Measurements from ENCODE around the gene PDPN. TPM values are rescaled to one million over a fixed set of nuclear protein-coding genes. Genes with fewer than 3 reads are reported as not detected.

Gene PDPN, protein sequence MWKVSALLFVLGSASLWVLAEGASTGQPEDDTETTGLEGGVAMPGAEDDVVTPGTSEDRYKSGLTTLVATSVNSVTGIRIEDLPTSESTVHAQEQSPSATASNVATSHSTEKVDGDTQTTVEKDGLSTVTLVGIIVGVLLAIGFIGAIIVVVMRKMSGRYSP
- total RNA-seq (2021): not detected in 2 replicates
- not detected for Bru-seq, nascent RNA
- not detected for BruChase-seq, experiment 1, labeled RNA remaining after a 2-hour chase
- BruChase-seq, experiment 2, labeled RNA remaining after a 6-hour chase: percentile 3 among the genes with signal in this experiment
- long read RNA-seq: 0 reads

DNA sequence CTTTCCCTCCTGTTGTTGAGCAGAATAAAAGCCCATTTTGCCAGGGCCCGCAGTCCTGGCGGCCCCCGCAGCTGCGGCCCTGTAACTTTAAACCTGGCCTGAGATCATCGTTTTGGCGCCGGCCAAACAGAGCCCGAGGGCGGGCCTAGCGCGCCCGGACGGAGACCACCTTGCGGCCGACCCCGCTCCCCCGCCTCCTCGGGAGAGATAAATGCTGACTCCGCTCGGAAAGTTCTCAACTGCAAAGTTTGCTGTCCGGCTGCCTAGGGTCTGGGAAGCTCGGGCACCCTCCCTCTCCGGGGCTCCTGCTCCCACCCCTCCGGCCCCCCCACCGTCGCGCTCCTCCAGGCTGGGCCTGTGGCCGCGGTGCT lies at the start of gene PDPN:
TSS of gene PDPN (plus strand) at position 238 of the 371 bp plus-strand sequence. CDS start 202 bp downstream, outside the sequence.
- BruUV-seq (replicated peaks): no TSS peak
- Histone ChIP-seq H3K4me1 (replicated peaks; ENCODE audit: insufficient read depth) (no peaks in the 10 kb centered on the region), H4K20me1 (ENCODE audit: insufficient read depth) (no peaks in the 10 kb centered on the region), H3K9me3 (ENCODE audit: insufficient read depth, low read depth) (no peaks in the 10 kb centered on the region), H3F3A (ENCODE audit: insufficient read depth, low read depth) (no peaks in the 10 kb centered on the region), H3K27ac (no peak within 1 kb of the TSS), H3K4me3 (no peak within 1 kb of the TSS), H3K4me2 (no peak within 1 kb of the TSS), H3K79me2 (ENCODE audit: low read depth) (no peaks in the 10 kb centered on the region), H3K9me2 (ENCODE audit: insufficient read depth) (no peaks in the 10 kb centered on the region), H3K36me3 (ENCODE audit: low read depth) (no peaks in the 10 kb centered on the region), H3K27me3 (ENCODE audit: insufficient read depth, low read depth) (peaks cover 58% of the 10 kb centered on the region), H2AFZ (no peak within 1 kb of the TSS)
- intact Hi-C loops (cut with micrococcal nuclease; ENCODE audit: unreplicated experiment): no loop called here
- no peak for DNase-seq
- CTCF ChIA-PET: no interaction called here
- TF ChIP-seq, protein P1, sequence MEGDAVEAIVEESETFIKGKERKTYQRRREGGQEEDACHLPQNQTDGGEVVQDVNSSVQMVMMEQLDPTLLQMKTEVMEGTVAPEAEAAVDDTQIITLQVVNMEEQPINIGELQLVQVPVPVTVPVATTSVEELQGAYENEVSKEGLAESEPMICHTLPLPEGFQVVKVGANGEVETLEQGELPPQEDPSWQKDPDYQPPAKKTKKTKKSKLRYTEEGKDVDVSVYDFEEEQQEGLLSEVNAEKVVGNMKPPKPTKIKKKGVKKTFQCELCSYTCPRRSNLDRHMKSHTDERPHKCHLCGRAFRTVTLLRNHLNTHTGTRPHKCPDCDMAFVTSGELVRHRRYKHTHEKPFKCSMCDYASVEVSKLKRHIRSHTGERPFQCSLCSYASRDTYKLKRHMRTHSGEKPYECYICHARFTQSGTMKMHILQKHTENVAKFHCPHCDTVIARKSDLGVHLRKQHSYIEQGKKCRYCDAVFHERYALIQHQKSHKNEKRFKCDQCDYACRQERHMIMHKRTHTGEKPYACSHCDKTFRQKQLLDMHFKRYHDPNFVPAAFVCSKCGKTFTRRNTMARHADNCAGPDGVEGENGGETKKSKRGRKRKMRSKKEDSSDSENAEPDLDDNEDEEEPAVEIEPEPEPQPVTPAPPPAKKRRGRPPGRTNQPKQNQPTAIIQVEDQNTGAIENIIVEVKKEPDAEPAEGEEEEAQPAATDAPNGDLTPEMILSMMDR (conservative IDR thresholded peaks at IDR 0.05): no peak
- TF ChIP-seq EZH2 (IDR thresholded peaks at IDR 0.05; ENCODE audit: low read depth): no peak
- POLR2A ChIA-PET (ENCODE audit: unreplicated experiment): no interaction called here

DNA sequence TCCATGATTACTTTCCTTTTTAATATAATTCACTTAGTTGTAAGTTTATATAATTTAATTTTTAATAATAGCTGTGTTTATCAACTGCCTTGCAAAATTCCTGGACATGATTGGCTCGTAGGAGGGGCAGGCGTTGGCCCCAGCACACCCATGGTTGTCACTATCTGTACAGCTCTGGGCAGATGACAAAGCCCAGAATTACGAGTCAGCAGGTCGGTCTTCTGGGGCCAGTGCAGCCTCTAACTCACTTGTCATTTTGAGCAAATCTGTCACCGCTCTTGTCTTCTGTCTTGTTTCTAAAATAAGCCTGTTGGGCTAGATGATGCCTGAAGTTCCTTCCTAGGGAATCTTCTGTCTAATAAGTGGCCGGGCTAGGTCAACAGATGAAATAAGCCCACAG lies 48.4 kb upstream of the PDPN start:
- ChIA-PET POLR2A (ENCODE audit: unreplicated experiment) (no interaction called here), CTCF (no interaction called here)
- no peaks in the 10 kb centered on the region for H3K9me3 ChIP-seq (ENCODE audit: insufficient read depth, low read depth)
- no peak for DNase-seq
- no peaks in the 10 kb centered on the region for H3K4me1 ChIP-seq (replicated peaks; ENCODE audit: insufficient read depth)
- H2AFZ ChIP-seq: no peak overlapping the region
- peaks cover 44% of the 10 kb centered on the region for H3K27me3 ChIP-seq (ENCODE audit: insufficient read depth, low read depth)
- intact Hi-C loops (cut with micrococcal nuclease; ENCODE audit: unreplicated experiment): no loop called here
- no peaks in the 10 kb centered on the region for H4K20me1 ChIP-seq (ENCODE audit: insufficient read depth)
- no peak overlapping the region for H3K4me2 ChIP-seq
- H3K79me2 ChIP-seq (ENCODE audit: low read depth): no peaks in the 10 kb centered on the region
- no peaks in the 10 kb centered on the region for H3F3A ChIP-seq (ENCODE audit: insufficient read depth, low read depth)
- no peaks in the 10 kb centered on the region for H3K36me3 ChIP-seq (ENCODE audit: low read depth)
- H3K4me3 ChIP-seq: no peak overlapping the region
- H3K27ac ChIP-seq: no peak overlapping the region
- TF ChIP-seq EZH2 (IDR thresholded peaks at IDR 0.05; ENCODE audit: low read depth): no peak
- TF ChIP-seq, protein P1 (conservative IDR thresholded peaks at IDR 0.05): no peak
- no TSS peak for BruUV-seq (replicated peaks)
- H3K9me2 ChIP-seq (ENCODE audit: insufficient read depth): no peaks in the 10 kb centered on the region

DNA sequence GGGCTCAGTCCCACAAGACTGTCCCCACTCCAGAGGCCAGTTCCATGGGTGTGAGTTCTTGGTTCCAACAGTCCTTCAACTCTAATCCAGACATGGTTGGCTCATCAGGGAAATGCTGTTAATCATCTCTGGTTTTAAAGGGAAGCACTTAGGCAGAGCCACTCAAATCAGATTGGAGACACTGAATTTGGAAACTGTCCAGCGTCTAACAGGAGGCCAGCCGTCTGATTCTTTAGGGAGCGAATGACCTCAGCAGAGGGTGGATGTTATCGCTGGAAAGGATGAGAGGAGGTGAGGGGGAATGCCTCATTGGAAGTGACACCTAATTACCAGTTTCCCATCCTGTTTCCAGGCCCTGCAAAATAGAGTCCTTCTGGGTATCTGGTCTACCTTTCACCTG lies 47.1 kb upstream of the PDPN start:
- no peaks in the 10 kb centered on the region for H3K4me1 ChIP-seq (replicated peaks; ENCODE audit: insufficient read depth)
- BruUV-seq (replicated peaks): no TSS peak
- DNase-seq: no peak
- H2AFZ ChIP-seq: no peak overlapping the region
- no peaks in the 10 kb centered on the region for H3F3A ChIP-seq (ENCODE audit: insufficient read depth, low read depth)
- no peaks in the 10 kb centered on the region for H3K36me3 ChIP-seq (ENCODE audit: low read depth)
- H3K9me2 ChIP-seq (ENCODE audit: insufficient read depth): no peaks in the 10 kb centered on the region
- peaks cover 45% of the 10 kb centered on the region for H3K27me3 ChIP-seq (ENCODE audit: insufficient read depth, low read depth)
- H3K4me2 ChIP-seq: no peak overlapping the region
- no peak overlapping the region for H3K4me3 ChIP-seq
- ChIA-PET CTCF (no interaction called here), POLR2A (ENCODE audit: unreplicated experiment) (no interaction called here)
- no peaks in the 10 kb centered on the region for H3K9me3 ChIP-seq (ENCODE audit: insufficient read depth, low read depth)
- no peak for TF ChIP-seq EZH2 (IDR thresholded peaks at IDR 0.05; ENCODE audit: low read depth)
- TF ChIP-seq, protein P1 (conservative IDR thresholded peaks at IDR 0.05): no peak
- H3K27ac ChIP-seq: no peak overlapping the region
- no peaks in the 10 kb centered on the region for H3K79me2 ChIP-seq (ENCODE audit: low read depth)
- H4K20me1 ChIP-seq (ENCODE audit: insufficient read depth): no peaks in the 10 kb centered on the region
- intact Hi-C loops (cut with micrococcal nuclease; ENCODE audit: unreplicated experiment): loop anchor here (2.0 kb wide), 1 partner anchor 54 kb away; no protein-coding TSS in a partner anchor

All from PC-9 (cell line).